HG03378 (cell line): ENCODE data around the gene GFI1.
"Not testable (repeated sequence)": the region's sequence is repeated elsewhere in the genome, so short reads cannot be mapped to it uniquely, and the experiment has no call there.

Source experiments
- ATAC-seq: cut with Tn5 transposase; IDR thresholded peaks from one replicate; pipeline ENCODE4 v1.9.1; 2021; ENCODE audit warnings: mild to moderate bottlenecking, moderate library complexity; ENCODE audit not compliant: unreplicated experiment

The GFI1 gene

DNA sequence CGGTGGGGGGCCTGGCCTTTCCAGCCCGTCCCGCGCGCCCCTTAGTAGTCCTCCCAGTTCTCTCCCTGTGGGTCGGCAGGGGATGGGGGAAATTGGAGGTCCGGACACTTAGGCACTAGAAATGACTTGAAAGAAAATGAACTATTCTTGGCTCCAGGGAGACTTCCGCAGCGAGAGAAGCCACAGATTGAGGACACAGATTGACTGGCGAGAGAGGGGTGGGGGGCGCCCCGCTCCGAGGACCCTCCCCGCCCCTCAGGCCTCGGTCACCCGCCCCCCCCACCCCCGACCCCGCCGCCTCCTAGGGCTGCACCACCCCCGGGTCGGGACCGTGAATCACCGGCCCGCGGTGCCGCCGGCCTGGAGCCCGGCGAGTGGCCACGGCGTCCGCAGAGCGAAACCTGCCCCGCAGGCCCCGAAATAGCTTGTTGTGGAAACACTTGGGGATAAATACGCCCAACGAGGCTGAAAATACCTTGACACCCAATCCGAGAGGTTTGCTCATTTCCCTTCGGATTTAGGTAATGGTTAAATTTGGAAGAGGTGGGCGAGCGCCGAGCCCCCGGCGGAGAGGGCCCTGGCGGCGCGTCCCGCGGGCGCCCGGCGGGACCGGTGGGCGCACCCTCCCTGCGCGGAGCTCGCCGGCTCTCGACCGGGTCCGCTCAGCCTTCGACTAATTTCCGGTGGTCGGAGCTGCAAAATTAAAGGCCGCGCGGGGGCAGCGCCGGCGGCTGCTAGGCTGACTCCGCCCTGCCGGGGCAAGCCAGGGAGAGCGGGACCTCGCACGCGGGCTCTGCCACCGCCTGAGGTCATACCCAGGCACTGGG is at the start of gene GFI1:
TSS of gene GFI1 (minus strand) at position 675 of the 827 bp plus-strand sequence. CDS start 3,438 bp downstream, outside the sequence.
- no peak for ATAC-seq

DNA sequence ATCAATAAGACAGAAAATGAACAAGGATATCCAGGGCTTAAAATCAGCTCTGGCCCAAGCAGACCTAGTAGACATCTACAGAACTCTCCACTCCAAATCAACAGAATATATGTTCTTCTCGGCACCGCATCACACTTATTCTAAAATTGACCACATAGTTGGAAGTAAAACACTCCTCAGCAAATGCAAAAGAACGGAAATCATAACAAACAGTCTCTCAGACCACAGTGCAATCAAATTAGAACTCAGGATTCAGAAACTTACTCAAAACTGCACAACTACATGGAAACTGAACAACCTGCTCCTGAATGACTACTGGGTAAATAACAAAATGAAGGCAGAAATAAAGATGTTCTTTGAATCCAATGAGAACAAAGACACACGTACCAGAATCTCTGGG is 45.6 kb upstream of the GFI1 start:
- not testable (repeated sequence) for ATAC-seq

DNA sequence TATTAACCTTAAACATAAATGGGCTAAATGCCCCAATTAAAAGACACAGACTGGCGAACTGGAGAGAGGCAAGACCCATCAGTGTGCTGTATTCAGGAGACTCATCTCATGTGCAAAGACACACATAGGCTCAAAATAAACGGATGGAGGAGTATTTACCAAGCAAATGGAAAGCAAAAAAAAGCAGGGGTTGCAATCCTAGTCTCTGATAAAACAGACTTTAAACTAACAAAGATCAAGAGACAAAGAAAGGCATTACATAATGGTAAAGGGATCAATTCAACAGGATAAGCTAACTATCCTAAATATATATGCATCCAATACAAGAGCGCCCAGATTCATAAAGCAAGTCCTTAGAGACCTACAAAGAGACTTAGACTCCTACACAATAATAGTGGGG is 45.2 kb upstream of the GFI1 start:
- ATAC-seq, result not testable (repeated sequence)

DNA sequence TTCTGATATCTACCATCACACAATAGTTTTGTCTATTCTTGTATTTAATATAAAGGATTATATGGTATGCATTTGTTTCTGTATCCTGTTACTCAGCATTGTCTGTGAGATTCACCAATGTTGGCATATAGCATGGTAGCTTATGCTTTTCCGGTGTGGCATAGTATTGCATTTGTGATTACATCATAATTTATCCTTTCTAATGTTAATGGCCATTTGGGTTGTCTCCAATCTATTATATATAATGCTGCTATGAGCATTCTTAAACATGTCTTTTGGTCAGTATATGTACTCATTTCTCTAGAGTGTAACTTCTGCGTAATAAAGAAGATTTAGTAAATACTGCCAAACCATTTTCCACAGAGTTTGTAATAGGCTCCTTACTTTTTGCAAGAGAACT is 40.9 kb upstream of the GFI1 start:
- no peak for ATAC-seq

DNA sequence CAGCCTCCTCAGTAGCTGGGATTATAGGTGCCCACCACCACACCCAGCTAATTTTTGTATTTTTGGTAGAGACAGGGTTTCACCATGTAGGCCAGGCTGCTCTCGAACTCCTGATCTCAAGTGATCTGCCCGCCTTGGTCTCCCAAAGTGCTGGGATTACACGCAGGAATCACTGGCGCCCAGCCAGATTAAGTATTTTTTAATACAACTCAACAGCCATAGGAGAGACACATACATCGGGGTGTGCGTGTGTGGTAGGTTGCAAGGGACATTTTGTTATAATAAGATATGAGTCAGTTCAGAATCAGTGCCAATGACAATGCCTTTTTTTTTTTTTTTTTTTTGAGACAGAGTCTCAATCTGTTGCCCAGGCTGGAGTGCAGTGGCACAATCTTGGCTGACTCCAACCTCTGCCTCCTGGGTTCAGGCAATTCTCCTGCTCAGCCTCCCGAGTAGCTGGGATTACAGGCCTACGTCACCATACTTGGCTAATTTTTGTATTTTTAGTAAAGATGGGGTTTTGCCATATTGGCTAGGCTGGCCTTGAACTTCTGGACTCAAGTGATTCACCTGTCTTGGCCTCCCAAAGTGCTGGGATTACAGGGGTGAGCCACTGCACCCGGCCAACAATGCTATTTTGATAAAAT is 38.3 kb upstream of the GFI1 start:
- not testable (repeated sequence) for ATAC-seq

DNA sequence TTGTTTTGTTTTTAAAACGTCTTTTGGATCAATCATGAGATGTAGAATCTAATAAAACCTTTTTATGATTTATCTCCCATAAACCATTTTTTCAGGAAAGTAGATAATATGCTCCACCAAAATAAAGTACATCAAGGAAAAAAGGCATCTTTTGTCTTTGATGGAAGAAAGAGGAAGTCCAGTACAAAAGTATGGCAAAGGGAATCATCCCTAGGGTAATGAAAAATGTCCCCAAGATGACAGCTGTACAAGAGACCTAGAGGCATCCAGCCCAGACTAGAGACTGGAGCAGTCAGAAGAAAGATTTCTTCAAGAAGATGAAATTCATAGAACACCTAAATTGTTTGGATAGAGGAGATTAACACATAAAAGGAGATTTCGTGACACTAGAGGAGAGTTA is 32.3 kb upstream of the GFI1 start:
- ATAC-seq, result no peak

DNA sequence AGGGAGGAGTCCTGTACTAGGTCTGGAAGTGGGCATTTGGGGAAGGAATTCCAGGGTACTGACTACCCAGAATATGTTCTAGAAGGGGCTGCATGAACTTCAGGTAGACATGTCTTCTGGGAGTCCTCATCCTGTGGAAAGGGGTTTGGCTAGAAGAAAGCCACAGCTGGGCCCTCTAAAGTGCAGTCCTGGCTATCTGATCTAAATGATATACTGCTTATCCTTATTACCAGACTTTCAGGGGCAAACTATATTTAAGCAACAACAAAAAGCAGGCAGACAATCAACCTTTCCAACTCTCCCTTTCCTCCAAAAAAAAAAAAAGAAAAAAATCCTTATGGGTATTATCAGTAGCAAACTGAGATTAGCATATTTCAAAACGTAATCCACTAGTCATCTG is 29.8 kb upstream of the GFI1 start:
- no peak for ATAC-seq

DNA sequence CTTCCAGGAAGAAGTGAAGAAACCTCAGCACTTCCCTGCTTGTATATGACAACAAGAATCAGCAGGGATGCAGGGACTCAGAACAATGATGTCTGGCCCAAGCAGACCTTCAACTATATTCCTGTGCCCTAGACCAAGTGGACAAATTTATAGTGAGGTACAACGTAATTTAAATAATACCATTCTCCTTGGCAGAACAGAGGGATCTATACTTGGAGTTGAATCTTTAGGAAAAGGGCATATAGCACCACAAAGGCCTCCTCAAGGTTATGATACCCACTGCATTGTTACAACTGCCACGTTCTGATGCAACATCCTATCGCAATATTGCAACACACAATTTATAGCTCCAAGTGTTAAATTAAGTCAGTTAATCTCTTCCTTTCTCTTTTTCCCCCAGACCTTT is 29.1 kb upstream of the GFI1 start:
- no peak for ATAC-seq

DNA sequence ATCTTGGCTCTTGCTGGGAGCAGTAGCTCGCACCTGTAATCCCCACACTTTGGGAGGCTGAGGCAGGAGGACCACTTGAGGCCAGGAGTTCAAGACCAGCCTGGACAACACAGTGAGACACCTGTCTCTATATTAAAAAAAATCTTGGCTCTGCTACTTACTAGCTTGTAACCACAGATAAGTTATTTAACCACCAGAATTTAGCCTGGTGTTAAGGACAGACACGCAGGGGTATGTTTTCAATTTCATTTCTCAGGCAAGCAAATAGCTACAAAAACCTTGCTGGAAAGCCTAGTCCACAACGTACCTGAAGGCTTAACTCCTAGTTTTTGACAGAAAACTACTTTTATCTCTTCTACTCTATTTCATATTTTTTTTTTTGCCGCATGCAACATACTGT is 24.8 kb upstream of the GFI1 start:
- ATAC-seq, result no peak

DNA sequence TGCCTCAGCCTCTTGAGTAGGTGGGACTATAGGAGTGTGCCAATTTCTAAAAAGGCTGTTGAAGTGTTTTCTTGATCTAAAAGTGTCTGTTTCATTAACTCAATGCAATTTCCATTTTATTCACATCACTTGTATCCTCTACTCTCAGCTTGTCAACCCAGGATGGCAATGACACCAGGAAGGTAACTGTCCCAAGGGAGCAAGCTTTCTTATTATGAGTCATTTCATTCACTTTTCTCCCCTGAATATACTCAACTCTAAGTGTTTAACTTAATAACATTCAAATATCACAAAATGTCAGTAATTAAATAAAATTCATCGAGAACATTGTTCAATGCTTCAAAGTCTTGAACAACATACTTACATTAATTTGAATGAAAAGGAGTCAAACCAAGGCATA is 22.9 kb upstream of the GFI1 start:
- ATAC-seq, result peak; percentile 61

DNA sequence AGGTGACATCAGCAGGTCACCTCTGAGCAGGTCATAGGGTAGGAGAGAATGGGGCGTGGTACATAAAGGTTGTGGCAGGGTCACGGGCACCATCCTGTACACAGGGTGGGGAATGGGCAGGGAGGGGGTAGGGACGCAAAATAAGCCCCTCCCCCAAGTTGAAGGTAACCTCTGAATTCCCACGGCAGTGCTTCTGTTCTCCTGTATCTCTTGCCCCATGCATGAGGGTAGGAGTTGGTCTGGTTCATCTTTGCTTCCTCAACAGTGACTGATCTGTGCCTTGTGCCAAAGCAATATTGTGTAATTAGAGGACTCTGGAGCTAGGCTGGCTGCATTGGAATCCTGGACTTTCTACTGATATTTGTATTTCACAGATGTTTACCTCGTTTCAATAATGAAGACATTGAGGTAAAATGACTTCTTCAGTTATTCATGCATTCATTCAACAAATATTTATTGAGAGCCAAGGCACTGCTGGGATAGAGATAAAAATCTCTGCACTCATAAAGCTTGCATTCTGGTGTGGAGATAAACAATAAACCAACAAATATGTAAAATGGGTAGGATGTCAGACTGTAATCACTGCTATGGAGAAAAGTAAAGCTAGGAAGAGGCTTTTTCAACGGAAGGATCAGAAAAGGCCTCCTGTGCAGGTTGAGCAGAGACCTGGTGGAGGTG is 18.4 kb upstream of the GFI1 start:
- no peak for ATAC-seq

DNA sequence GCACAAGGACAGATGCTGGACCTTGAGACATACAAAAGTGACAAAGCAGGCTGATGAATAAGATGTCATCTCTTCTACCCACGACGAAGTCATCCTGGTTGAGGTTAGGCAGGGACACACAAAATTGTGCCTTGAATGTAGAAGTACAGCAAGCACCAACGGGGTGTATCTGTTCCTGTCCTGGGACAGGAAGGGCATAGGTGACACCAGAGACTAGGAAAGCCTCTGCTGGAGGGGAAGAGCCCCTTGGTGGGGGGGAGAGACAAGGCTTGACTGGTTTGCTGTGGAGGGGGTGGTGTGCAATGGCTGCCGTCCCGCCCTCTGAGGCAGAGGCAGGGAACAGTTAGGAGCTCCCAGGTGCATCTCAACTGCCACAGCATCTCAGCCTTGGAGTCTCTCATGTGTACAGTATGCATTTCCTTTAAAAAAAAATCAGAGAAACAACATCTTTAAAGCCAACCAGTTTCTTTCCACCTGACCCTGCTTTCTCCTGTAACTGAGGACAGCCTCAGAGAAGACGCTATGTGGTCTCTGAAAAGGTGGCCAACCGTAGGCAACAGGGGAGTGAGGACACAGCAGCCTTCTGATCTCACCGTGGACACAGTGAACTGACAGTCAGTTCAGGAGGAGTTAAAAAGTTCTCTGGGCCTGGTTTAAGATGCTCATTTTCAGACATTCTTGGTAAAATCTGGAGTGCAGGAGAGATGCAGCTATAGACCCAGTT is 17.7 kb upstream of the GFI1 start:
- no peak for ATAC-seq

DNA sequence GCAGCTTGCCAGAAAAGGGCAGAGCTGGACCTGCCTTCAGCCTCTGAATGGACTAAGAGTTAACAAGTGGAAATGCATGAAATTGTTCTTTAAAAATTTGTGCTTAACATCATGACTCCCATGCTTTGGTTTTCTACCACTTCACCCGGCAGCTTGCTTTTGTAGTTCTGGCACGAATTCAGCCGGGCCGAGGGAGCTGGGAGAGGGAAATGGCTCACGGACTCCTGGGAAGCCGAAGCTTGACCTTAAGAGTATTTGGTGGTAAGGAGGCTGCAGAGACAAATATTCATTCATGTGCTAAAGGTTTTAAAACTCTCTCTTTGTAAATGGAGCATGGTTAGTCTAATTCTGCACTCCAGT is 17.2 kb upstream of the GFI1 start:
- ATAC-seq, result no peak

DNA sequence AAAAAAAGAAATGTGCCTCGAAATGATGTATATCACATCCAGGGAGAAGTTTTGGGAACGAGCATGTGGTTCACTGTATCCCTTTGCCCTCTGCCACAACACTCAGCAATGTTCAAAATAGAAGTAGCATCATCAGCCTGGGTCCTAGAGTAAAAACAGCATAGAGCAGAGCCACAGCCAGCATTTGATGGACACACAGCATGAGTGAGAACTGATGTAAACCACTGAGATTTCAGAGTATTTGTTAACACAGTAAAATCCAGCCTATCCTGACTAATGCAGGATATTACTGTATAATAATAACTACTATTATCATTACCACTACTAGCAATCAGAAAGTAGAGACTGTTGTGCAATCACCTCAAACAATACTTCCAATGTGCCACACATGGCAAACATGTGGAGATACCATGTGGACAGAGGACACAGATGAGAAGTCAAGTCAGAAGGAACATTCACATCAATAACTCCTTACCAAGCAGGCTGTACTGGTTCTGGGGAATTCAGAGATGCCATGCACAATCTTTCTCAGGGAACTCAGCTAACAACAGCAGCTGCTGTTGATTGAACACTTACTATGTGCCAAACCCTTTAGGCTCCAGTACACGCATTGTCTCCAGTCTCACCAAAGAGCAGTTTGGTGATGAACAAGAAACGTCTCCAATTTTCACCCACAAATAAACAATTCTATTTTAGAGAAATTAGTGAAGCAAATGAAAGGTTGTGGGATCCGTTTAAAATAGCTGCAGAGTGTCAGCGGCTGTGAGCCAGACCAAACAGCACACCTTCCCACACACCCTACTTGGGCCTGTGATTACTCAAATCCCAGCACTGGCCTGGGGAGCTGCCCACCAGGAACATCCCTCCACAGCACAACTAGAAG is 16.6 kb upstream of the GFI1 start:
- ATAC-seq, result no peak

DNA sequence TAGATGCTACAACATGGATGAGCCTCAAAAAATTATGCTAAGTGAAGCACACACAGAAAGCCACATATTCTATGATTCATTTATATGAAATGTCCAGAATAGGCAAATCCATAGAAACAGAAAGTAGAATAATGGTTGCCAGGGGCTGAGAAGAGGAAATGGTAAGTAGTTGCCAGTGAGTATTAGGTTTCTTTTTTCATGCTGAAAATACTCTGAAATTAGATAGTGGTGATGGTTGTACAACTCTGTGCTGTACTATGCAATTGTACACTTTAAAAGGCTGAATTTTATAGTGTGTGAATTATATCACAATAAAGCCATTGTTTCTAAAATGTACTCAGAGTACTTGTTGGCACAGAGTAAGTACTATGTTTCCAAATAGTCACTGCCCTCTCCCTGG is 15.5 kb upstream of the GFI1 start:
- peak; percentile 69 for ATAC-seq

DNA sequence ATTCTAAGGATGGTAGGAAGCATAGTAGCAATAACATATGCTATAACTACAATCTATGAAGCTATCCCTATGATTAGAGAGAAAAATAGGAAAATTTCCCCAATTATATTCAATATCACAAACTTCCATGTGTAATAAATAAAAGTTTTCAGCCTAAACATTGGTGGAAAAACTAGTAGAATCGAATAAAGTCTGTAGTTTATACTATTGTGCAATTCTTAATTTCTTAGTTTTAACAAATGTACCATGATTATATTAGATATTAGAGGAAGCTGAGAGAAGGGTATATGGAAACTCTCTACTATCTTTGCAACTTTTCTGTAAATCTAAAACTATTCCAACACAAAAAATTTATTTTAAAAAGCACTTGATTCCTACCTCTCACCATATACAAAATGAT is 13.8 kb upstream of the GFI1 start:
- ATAC-seq, result no peak

DNA sequence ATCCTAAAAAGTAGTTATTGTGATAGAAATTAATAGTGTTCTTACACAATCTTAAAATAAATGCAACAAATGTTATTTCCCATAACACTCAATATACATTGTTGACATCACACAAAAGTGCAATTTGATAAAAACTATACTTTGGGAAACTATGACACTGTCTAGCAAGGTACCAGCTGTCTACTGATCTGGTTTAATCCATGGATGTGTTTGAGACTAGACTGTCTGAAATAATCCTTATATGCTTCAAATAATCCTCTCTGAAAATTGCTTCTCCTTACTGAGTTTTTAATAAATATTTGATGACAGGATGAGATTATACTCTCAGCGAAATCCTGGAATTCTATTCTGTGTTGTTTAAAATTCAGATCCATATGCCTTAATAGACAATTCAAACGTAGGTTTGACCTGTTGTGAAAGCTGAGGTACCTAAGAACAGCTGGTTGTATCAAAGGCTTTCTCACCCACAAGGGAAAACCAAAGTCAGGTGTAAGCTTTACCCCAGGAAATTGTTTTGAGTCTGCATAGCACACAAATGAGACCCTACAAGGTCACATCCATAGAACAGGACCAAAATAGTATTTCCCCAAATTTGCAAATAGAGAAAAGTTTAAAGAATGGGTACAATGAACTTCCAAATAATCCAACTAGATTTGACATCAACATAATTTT is 8.8 kb upstream of the GFI1 start:
- no peak for ATAC-seq

DNA sequence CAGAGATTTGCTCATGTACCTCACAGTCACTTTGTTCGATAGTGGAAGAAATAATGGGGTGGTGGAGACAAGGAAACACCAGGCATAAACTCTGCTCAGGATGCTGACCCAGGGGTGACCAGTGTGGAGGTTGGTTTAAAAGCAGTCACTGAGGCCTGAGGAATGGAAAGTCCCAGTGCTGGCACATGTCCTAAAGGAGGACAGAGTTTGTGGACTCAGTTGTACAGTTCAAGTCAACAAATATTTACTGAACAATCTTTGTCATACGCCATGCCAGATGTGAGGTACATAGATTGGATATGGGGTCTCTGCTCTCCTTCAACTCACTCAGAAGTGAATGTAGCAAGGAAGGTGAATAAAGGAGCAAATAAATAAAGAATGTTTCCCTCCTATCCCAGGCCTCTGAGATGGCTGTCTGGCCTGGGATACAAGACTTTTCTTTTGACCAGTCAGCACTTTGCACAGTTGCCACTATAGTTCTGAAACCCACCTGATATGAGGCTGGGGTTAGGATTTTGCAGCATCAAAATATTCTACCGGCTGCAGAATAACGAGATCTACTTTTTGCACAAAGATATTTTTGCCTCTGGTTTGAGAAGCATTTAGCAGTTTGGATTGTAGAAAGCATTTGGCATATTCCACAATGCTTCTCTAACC is 7.9 kb upstream of the GFI1 start:
- no peak for ATAC-seq

DNA sequence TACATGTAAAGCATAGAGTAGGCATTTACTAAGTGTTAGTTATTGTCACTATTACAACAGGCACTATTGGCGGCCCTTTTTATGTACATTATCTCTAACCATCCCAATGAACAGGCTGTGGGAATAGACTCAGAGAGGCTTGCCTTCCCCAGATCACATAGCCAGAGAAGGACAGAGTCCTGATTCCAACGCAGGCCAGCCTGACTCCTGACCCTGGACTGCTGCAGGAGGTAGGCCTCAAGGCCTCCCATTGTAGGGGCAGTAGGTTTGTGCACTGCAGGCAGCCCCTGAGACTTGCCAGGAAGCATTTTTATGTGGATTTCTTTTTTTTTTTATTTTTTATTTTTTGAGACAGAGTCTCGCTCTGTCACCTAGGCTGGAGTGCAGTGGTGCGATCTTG is 6.4 kb upstream of the GFI1 start:
- ATAC-seq, result no peak
